IMR-90 (cell line): ENCODE data around the gene SEC22A.

ENCODE experiments used
- CEBPB ChIP-seq: IDR thresholded peaks from 2 replicates; pipeline ENCODE4 v1.6.1; 2012; ENCODE audit warnings: low read depth, low read length, improper control_type of control experiment
- CHD1 ChIP-seq: IDR thresholded peaks from 2 replicates; pipeline ENCODE4 v1.6.1; 2012; ENCODE audit warnings: low read depth, low read length, improper control_type of control experiment
- CTCF ChIP-seq: conservative IDR thresholded peaks from 2 replicates; pipeline ENCODE4 v1.5.1; 2012; ENCODE audit warnings: mild to moderate bottlenecking, low read depth, low read length, improper control_type of control experiment
- FOS ChIP-seq: fragments of 150-350 bp; IDR thresholded peaks from 2 replicates; pipeline ENCODE4 v1.6.1; 2016; ENCODE audit warnings: low read depth, low read length
- MAZ ChIP-seq: IDR thresholded peaks from 2 replicates; pipeline ENCODE4 v1.6.1; 2012; ENCODE audit warnings: low read depth, mild to moderate bottlenecking, low read length, improper control_type of control experiment, moderate library complexity, borderline replicate concordance
- POLR2A ChIP-seq: IDR thresholded peaks from 2 replicates; pipeline ENCODE4 v1.6.1; 2012; ENCODE audit warnings: mild to moderate bottlenecking, low read depth, low read length
- RFX5 ChIP-seq: IDR thresholded peaks from 2 replicates; pipeline ENCODE4 v1.8.0; 2012; ENCODE audit warnings: low read depth, mild to moderate bottlenecking, low read length, moderate library complexity

DNA sequence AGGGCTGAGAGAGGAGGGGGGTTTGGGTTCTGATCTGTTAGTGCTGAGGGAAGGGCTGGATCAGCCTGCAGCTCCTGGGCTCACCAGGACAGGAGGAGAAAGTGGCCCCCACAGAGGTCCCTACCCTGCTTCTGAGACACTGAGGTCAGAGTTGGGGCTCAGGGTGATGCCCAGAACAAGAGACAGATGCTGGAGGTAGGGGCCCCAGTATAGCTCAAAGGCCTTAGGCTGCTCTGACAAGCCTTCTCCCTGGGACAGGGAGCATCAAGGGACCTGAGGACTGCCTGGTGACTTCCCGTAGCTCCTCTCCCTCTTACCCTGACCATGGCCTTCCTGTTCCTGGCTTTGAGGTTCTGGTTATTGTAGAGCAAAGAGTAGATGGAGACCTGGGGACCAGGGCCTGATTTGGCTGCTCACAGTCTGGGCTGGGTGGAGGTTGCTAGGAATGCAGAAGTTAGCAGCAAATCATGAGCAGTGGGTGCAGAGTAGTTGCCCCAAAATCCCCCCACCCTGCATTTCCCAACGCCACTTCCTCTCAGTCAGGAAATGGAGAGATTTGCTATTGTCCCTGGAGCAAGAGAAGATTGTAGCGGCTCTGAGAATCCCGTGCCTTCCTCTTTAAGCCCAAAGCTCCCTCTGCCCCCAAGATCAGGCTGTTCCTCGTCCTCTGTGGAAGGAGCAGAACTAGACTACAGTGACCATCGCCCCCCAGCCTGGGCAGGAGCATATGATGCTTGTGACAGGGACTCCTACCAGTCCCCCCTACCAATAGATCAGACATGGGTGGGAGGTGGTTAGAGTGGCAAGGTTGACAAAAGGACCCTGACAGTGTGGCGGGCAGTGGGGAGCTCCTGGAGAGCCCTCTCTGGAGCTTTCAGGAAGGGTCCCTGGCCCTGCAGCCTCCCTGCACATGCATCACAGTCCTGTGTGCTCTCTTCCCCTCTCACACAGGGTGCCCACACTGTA is 47.4 kb upstream of the SEC22A start:
- TF ChIP-seq CTCF (no peak), CEBPB (no peak), MAZ (no peak), POLR2A (no peak), FOS (no peak), CHD1 (no peak), RFX5 (no peak)
